Endometrial microvascular endothelial cells (primary cell): ENCODE results near the gene MAPK12. TPM values are rescaled to one million over a fixed set of nuclear protein-coding genes. Genes with fewer than 3 reads are reported as not detected.

Experiments used
- in situ Hi-C: cut with HindIII; loops from 2 replicates; pipeline ENCODE4 v1.10.0; 2017; ENCODE audit warnings: low sequenced_read_pairs, low pct_unique_long_range_greater_than_20kb; ENCODE audit errors: inconsistent ontology term
- total RNA-seq: library from RNA; depleted of rRNA; stranded (reverse); fragments of >200 nt; gene quantifications from one replicate; pipeline ENCODE4 v1.2.3, GENCODE V29; 2015; ENCODE audit errors: inconsistent ontology term

Gene MAPK12
- total RNA-seq, 1 donor from 2014 or later, result 50.4 TPM

GRCh38 chr22:50300620-50301257 is 39.3 kb upstream of the MAPK12 start:
- in situ Hi-C loops, result no loop called here

- in situ Hi-C loops, result no loop called here
These were observed 38.5 kb upstream of the MAPK12 start for GRCh38 chr22:50299785-50300619.

GRCh38 chr22:50298937-50299784 is 37.7 kb upstream of the MAPK12 start:
- in situ Hi-C loops, result no loop called here

- in situ Hi-C loops, result no loop called here
These were observed 36.8 kb upstream of the MAPK12 start for GRCh38 chr22:50298266-50298637.

- in situ Hi-C loops, result no loop called here
These were observed 36.2 kb upstream of the MAPK12 start for GRCh38 chr22:50297510-50298265.

GRCh38 chr22:50296658-50297490 is 35.4 kb upstream of the MAPK12 start:
- in situ Hi-C loops, result no loop called here

- in situ Hi-C loops, result no loop called here
These were observed 32.8 kb upstream of the MAPK12 start for GRCh38 chr22:50294319-50294656.

GRCh38 chr22:50293441-50294318 is 32.2 kb upstream of the MAPK12 start:
- in situ Hi-C loops, result no loop called here

GRCh38 chr22:50292643-50293440 is 31.4 kb upstream of the MAPK12 start:
- in situ Hi-C loops, result no loop called here

- in situ Hi-C loops, result no loop called here
These were observed 28.6 kb upstream of the MAPK12 start for GRCh38 chr22:50289942-50290630.

GRCh38 chr22:50289151-50289941 is 27.9 kb upstream of the MAPK12 start:
- in situ Hi-C loops, result no loop called here

- in situ Hi-C loops, result no loop called here
These were observed 26.2 kb upstream of the MAPK12 start for GRCh38 chr22:50287731-50288130.

- in situ Hi-C loops, result no loop called here
These were observed 25.3 kb upstream of the MAPK12 start for GRCh38 chr22:50286701-50287318.

GRCh38 chr22:50286275-50286674 is 24.8 kb upstream of the MAPK12 start:
- in situ Hi-C loops, result no loop called here
